Right hindlimb (tissue), 1 donor: Measurements from ENCODE around the gene FLRT2.

Experiments
- DNase-seq: peaks from one replicate; pipeline ENCODE4 v3.0.0-alpha.2; 2018

The FLRT2 gene

GRCh38 chr14:85601690-85602089 is 71.7 kb downstream of the FLRT2 start:
- DNase-seq, result no peak

- no peak for DNase-seq
These were observed 72.4 kb downstream of the FLRT2 start for GRCh38 chr14:85602345-85602744.

GRCh38 chr14:85604021-85604420 is 74.1 kb downstream of the FLRT2 start:
- DNase-seq, result no peak

GRCh38 chr14:85604714-85605113 is 74.8 kb downstream of the FLRT2 start:
- no peak for DNase-seq

- DNase-seq, result no peak
These were observed 77.7 kb downstream of the FLRT2 start for GRCh38 chr14:85607651-85608081.

GRCh38 chr14:85613496-85613895 is 83.6 kb downstream of the FLRT2 start:
- DNase-seq, result no peak

GRCh38 chr14:85616386-85616885 is 86.5 kb downstream of the FLRT2 start:
- DNase-seq, result no peak

- no peak for DNase-seq
These were observed 86.9 kb downstream of the FLRT2 start for GRCh38 chr14:85616886-85617285.

GRCh38 chr14:85617791-85618190 is 87.8 kb downstream of the FLRT2 start:
- DNase-seq, result no peak

GRCh38 chr14:85618390-85618789 is 88.4 kb downstream of the FLRT2 start:
- no peak for DNase-seq

GRCh38 chr14:85618978-85619377 is 89.0 kb downstream of the FLRT2 start:
- no peak for DNase-seq

GRCh38 chr14:85619851-85620250 is 89.9 kb downstream of the FLRT2 start:
- no peak for DNase-seq

- DNase-seq, result no peak
These were observed 91.0 kb downstream of the FLRT2 start for GRCh38 chr14:85620947-85621346.

- no peak for DNase-seq
These were observed 92.2 kb downstream of the FLRT2 start for GRCh38 chr14:85622106-85622505.

- no peak for DNase-seq
These were observed 93.2 kb downstream of the FLRT2 start for GRCh38 chr14:85622986-85623685.

GRCh38 chr14:85625925-85626585 is 96.1 kb downstream of the FLRT2 start:
- DNase-seq, result no peak

GRCh38 chr14:85634205-85634604 is 104.3 kb downstream of the FLRT2 start:
- no peak for DNase-seq

GRCh38 chr14:85644211-85644610 is 114.3 kb downstream of the FLRT2 start:
- DNase-seq, result no peak

- no peak for DNase-seq
These were observed 123.1 kb downstream of the FLRT2 start for GRCh38 chr14:85653029-85653428.

- no peak for DNase-seq
These were observed 130.4 kb downstream of the FLRT2 start for GRCh38 chr14:85660243-85660922.

- no peak for DNase-seq
These were observed 132.2 kb downstream of the FLRT2 start for GRCh38 chr14:85662096-85662495.

- no peak for DNase-seq
These were observed 133.3 kb downstream of the FLRT2 start for GRCh38 chr14:85663256-85663655.

- DNase-seq, result no peak
These were observed 133.7 kb downstream of the FLRT2 start for GRCh38 chr14:85663667-85664066.

GRCh38 chr14:85675957-85676356 is 146.0 kb downstream of the FLRT2 start:
- peak; percentile 26 for DNase-seq
